Measurements from ENCODE around the gene TNFAIP2.

- TF ChIP-seq TAF1 (conservative IDR thresholded peaks at IDR 0.05) (no peak), JUND (IDR thresholded peaks at IDR 0.05) (no peak), ATF3 (IDR thresholded peaks at IDR 0.05) (no peak), YY1 (IDR thresholded peaks at IDR 0.05) (no peak), GABPA (IDR thresholded peaks at IDR 0.05 in 1 of 2, conservative IDR thresholded peaks at IDR 0.05 in 1 of 2) (no peak), FOXA2 (IDR thresholded peaks at IDR 0.05) (no peak), REST (IDR thresholded peaks at IDR 0.05) (no peak), HNF4G (IDR thresholded peaks at IDR 0.05) (no peak), RXRA (IDR thresholded peaks at IDR 0.05) (no peak), HNF4A (conservative IDR thresholded peaks at IDR 0.05) (no peak), ZBTB33 (IDR thresholded peaks at IDR 0.05) (no peak), FOXA1 (IDR thresholded peaks at IDR 0.05) (no peak)
- TF ChIP-seq, protein P1, sequence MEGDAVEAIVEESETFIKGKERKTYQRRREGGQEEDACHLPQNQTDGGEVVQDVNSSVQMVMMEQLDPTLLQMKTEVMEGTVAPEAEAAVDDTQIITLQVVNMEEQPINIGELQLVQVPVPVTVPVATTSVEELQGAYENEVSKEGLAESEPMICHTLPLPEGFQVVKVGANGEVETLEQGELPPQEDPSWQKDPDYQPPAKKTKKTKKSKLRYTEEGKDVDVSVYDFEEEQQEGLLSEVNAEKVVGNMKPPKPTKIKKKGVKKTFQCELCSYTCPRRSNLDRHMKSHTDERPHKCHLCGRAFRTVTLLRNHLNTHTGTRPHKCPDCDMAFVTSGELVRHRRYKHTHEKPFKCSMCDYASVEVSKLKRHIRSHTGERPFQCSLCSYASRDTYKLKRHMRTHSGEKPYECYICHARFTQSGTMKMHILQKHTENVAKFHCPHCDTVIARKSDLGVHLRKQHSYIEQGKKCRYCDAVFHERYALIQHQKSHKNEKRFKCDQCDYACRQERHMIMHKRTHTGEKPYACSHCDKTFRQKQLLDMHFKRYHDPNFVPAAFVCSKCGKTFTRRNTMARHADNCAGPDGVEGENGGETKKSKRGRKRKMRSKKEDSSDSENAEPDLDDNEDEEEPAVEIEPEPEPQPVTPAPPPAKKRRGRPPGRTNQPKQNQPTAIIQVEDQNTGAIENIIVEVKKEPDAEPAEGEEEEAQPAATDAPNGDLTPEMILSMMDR (IDR thresholded peaks at IDR 0.05; ENCODE audit: low read depth, low read length, missing input control): no peak
Observed at GRCh38 chr14:103163199-103163598, 39.9 kb downstream of the TNFAIP2 start.

All from liver (tissue), 3 donors.